SK-N-SH (cell line): ENCODE results near the gene DOCK3. TPM values are rescaled to one million over a fixed set of nuclear protein-coding genes. Genes with fewer than 3 reads are reported as not detected.

Source experiments
- CTCF ChIA-PET: fragments of 300-600, 350-600 bp; formaldehyde crosslinking; extraction: SDS; loops from one replicate; lab custom pipeline; 2021; lab: Yijun Ruan, JAX
- POLR2A ChIA-PET: fragments of 350-600 bp; sonication (Branson Sonifier 250); formaldehyde crosslinking; extraction: SDS; loops from one replicate; lab custom pipeline; 2020; ENCODE audit warnings: antibody characterized with exemption, inconsistent platforms; lab: Yijun Ruan, JAX
- DNase-seq: peaks from one replicate; pipeline ENCODE4 v3.0.0; 2012
- H2AFZ ChIP-seq: fragments of 200-600 bp; sonication (generic); 2 replicates; pipeline ENCODE4 v1.8.1; 2016; ENCODE audit warnings: antibody characterized with exemption, mild to moderate bottlenecking, low read depth
- H3F3A ChIP-seq: fragments of 200-600 bp; sonication (generic); replicated peaks from 2 replicates; pipeline ENCODE3; 2016; ENCODE audit warnings: antibody characterized with exemption, mild to moderate bottlenecking; ENCODE audit not compliant: insufficient read depth
- H3K27ac ChIP-seq, 2 experiments: fragments of 200-500 bp in 1 of 2; fragments of 200-600 bp in 1 of 2; sonication (Bioruptor generic) in 1 of 2; sonication (generic), shearing (Covaris generic) in 1 of 2; 2 replicates each; pipeline versions ENCODE4 v1.5.1 to v1.6.1; 2014 to 2016; ENCODE audit warnings: low read depth in 2 of 2, inconsistent platforms in 1 of 2, low read length in 1 of 2, mild to moderate bottlenecking in 1 of 2, mixed read lengths in 1 of 2
- H3K27me3 ChIP-seq: fragments of 200-600 bp; sonication (generic), shearing (Covaris generic); 2 replicates; pipeline ENCODE4 v1.6.1; 2016; ENCODE audit warnings: mixed run types; ENCODE audit not compliant: insufficient read depth
- H3K36me3 ChIP-seq, 2 experiments: fragments of 200-500 bp in 1 of 2; fragments of 200-600 bp in 1 of 2; sonication (Bioruptor generic) in 1 of 2; sonication (generic) in 1 of 2; replicated peaks in 1 of 2; 2 replicates each; pipeline versions ENCODE3 to v1.5.1; 2014 to 2016; ENCODE audit warnings: low read length in 1 of 2, mild to moderate bottlenecking in 1 of 2; ENCODE audit not compliant: insufficient read depth in 2 of 2, control insufficient read depth in 1 of 2
- H3K4me1 ChIP-seq, 2 experiments: fragments of 200-500 bp in 1 of 2; fragments of 200-600 bp in 1 of 2; sonication (Bioruptor generic) in 1 of 2; sonication (generic), shearing (Covaris generic) in 1 of 2; 2 replicates each; pipeline versions ENCODE4 v1.5.1 to v1.6.1; 2014 to 2016; ENCODE audit warnings: low read depth in 1 of 2, low read length in 1 of 2, mixed run types in 1 of 2; ENCODE audit not compliant: insufficient read depth in 2 of 2, control insufficient read depth in 1 of 2
- H3K4me2 ChIP-seq: fragments of 200-600 bp; sonication (generic), shearing (Covaris generic); 2 replicates; pipeline ENCODE4 v1.6.1; 2017; ENCODE audit warnings: mixed run types
- H3K4me3 ChIP-seq, 2 experiments: fragments of 200-500 bp in 1 of 2; fragments of 200-600 bp in 1 of 2; sonication (Bioruptor generic) in 1 of 2; sonication (generic), shearing (Covaris generic) in 1 of 2; 2 replicates each; pipeline versions ENCODE4 v1.5.1 to v1.8.1; 2014 to 2016; ENCODE audit warnings: low read depth in 2 of 2, inconsistent platforms in 1 of 2, low read length in 1 of 2, mild to moderate bottlenecking in 1 of 2, mixed read lengths in 1 of 2, moderate library complexity in 1 of 2
- H3K79me2 ChIP-seq: fragments of 200-600 bp; sonication (generic); 2 replicates; pipeline ENCODE4 v1.8.1; 2017; ENCODE audit warnings: mild to moderate bottlenecking; ENCODE audit not compliant: insufficient read depth
- H3K9ac ChIP-seq: fragments of 200-600 bp; sonication (generic); 2 replicates; pipeline ENCODE4 v1.6.1; 2017; ENCODE audit warnings: mixed run types
- H3K9me2 ChIP-seq: fragments of 200-600 bp; sonication (generic); 2 replicates; pipeline ENCODE4 v1.6.1; 2017; ENCODE audit warnings: mixed run types
- H3K9me3 ChIP-seq: fragments of 200-600 bp; sonication (generic); 2 replicates; pipeline ENCODE4 v1.6.1; 2017; ENCODE audit warnings: mixed run types, mild to moderate bottlenecking, moderate library complexity
- H4K20me1 ChIP-seq: fragments of 200-600 bp; sonication (generic); 2 replicates; pipeline ENCODE4 v1.6.1; 2017; ENCODE audit warnings: mild to moderate bottlenecking, mixed run types; ENCODE audit not compliant: insufficient read depth
- EP300 ChIP-seq, 2 experiments: IDR thresholded peaks; 2 replicates each; pipeline versions ENCODE4 v1.4.0 to v1.6.1; 2012; ENCODE audit warnings: borderline replicate concordance in 1 of 2, low read depth in 1 of 2, low read length in 1 of 2
- EZH2phosphoT487 ChIP-seq: fragments of 200-600 bp; sonication (generic); IDR thresholded peaks from 2 replicates; pipeline ENCODE4 v1.6.1; 2017; ENCODE audit warnings: low read depth, mixed run types, mild to moderate bottlenecking, antibody characterized with exemption, moderate library complexity, borderline replicate concordance
- FOXJ3 ChIP-seq: sonication (generic); formaldehyde crosslinking; IDR thresholded peaks from 2 replicates; pipeline ENCODE4 v1.5.1; 2020; ENCODE audit warnings: mild to moderate bottlenecking, missing genetic modification reagents
- FOXM1 ChIP-seq: IDR thresholded peaks from 2 replicates; pipeline ENCODE4 v1.4.0; 2012; ENCODE audit warnings: low read depth, mild to moderate bottlenecking
- GABPA ChIP-seq: IDR thresholded peaks from 2 replicates; pipeline ENCODE4 v1.4.0; 2012; ENCODE audit warnings: low read depth, mild to moderate bottlenecking
- JUND ChIP-seq: IDR thresholded peaks from 2 replicates; pipeline ENCODE4 v1.4.0; 2012
- MAX ChIP-seq: IDR thresholded peaks from 2 replicates; pipeline ENCODE4 v1.4.0; 2012; ENCODE audit warnings: low read depth
- MEF2A ChIP-seq: IDR thresholded peaks from 2 replicates; pipeline ENCODE4 v1.4.0; 2012; ENCODE audit warnings: low read depth, borderline replicate concordance
- NFIC ChIP-seq: IDR thresholded peaks from 2 replicates; pipeline ENCODE4 v1.4.0; 2012; ENCODE audit warnings: borderline replicate concordance
- NRF1 ChIP-seq: IDR thresholded peaks from 2 replicates; pipeline ENCODE4 v1.6.1; 2012; ENCODE audit warnings: low read depth, mild to moderate bottlenecking, low read length
- POLR2AphosphoS5 ChIP-seq: IDR thresholded peaks from 2 replicates; pipeline ENCODE4 v1.6.1; 2012; ENCODE audit warnings: low read depth, low read length
- RAD21 ChIP-seq: IDR thresholded peaks from 2 replicates; pipeline ENCODE4 v1.6.1; 2012; ENCODE audit warnings: mild to moderate bottlenecking, low read length
- RCOR1 ChIP-seq: fragments of 150-350 bp; IDR thresholded peaks from 2 replicates; pipeline ENCODE4 v1.6.1; 2017; ENCODE audit warnings: antibody characterized with exemption, low read length
- RFX5 ChIP-seq: IDR thresholded peaks from 2 replicates; pipeline ENCODE4 v1.6.1; 2012; ENCODE audit warnings: mild to moderate bottlenecking, improper control_type of control experiment, low read length
- SIN3A ChIP-seq: IDR thresholded peaks from 2 replicates; pipeline ENCODE4 v1.6.1; 2012; ENCODE audit warnings: low read depth, mild to moderate bottlenecking, low read length, moderate library complexity, borderline replicate concordance
- TAF1 ChIP-seq: IDR thresholded peaks from 2 replicates; pipeline ENCODE4 v1.6.1; 2012; ENCODE audit warnings: low read depth, mild to moderate bottlenecking, low read length, moderate library complexity, borderline replicate concordance
- YY1 ChIP-seq: IDR thresholded peaks from 2 replicates; pipeline ENCODE4 v1.4.0; 2012; ENCODE audit warnings: low read depth, mild to moderate bottlenecking
- WGBS: methylation state at CpG from one replicate; pipeline ENCODE4 v1.1.6; 2017; ENCODE audit warnings: low lambda C conversion rate; 5-methylcytosine and 5-hydroxymethylcytosine counted together
- polyA plus RNA-seq, 3 experiments: library from polyadenylated mRNA; depleted of rRNA; stranded (reverse); fragments of >200 nt; gene quantifications; 2 replicates each; pipeline ENCODE4 v1.2.3, GENCODE V29; 2012

The DOCK3 gene
- polyA plus RNA-seq, 1 of the 3 experiments (the other 2 are of a cell fraction): 0.05 TPM

- Histone ChIP-seq H4K20me1 (no peaks in the 10 kb centered on the region), H3K4me1 (no peaks in the 10 kb centered on the region), H3K9me2 (no peaks in the 10 kb centered on the region), H3K4me2 (no peak overlapping the region), H3F3A (no peaks in the 10 kb centered on the region), H3K27me3 (no peaks in the 10 kb centered on the region), H3K36me3 (no peaks in the 10 kb centered on the region), H3K27ac (no peak overlapping the region), H3K9ac (no peak overlapping the region), H3K9me3 (no peaks in the 10 kb centered on the region), H2AFZ (no peak overlapping the region), H3K4me3 (no peak overlapping the region), H3K79me2 (no peaks in the 10 kb centered on the region)
- 2% methylated on average over 2 of the region's 2 CpGs for WGBS
- TF ChIP-seq RAD21 (no peak), YY1 (no peak), FOXJ3 (CRISPR knock-in tag) (no peak), SIN3A (no peak)
- ChIA-PET CTCF (no interaction called here), POLR2A (no interaction called here)
- no peak for DNase-seq
These were observed 466.8 kb downstream of the DOCK3 start for GRCh38 chr3:51141573-51141972.

GRCh38 chr3:51145811-51146585 is 471.3 kb downstream of the DOCK3 start:
- TF ChIP-seq MAX: no peak
- no peak for TF ChIP-seq RFX5
- TF ChIP-seq EZH2phosphoT487: no peak
- TF ChIP-seq NFIC: no peak
- TF ChIP-seq FOXM1: no peak
- no peak for TF ChIP-seq GABPA
- TF ChIP-seq POLR2AphosphoS5: no peak
- no peak for TF ChIP-seq EP300 (IDR thresholded peaks at IDR 0.05; ENCODE audit: borderline replicate concordance in 1 of 2, low read depth in 1 of 2, low read length in 1 of 2)
- TF ChIP-seq TAF1: no peak
- no peak for TF ChIP-seq RCOR1
- TF ChIP-seq MEF2A: no peak
- TF ChIP-seq NRF1: no peak
- no peak for TF ChIP-seq JUND
- Histone ChIP-seq H3K27me3 (no peaks in the 10 kb centered on the region), H3K4me3 (no peak overlapping the region), H3K9me2 (no peaks in the 10 kb centered on the region), H3K36me3 (no peaks in the 10 kb centered on the region), H4K20me1 (no peaks in the 10 kb centered on the region), H2AFZ (no peak overlapping the region), H3K4me2 (no peak overlapping the region), H3K27ac (no peak overlapping the region), H3K79me2 (no peaks in the 10 kb centered on the region), H3K9me3 (no peaks in the 10 kb centered on the region), H3K4me1 (no peaks in the 10 kb centered on the region), H3K9ac (no peak overlapping the region), H3F3A (no peaks in the 10 kb centered on the region)
- 41% methylated on average over 8 of the region's 8 CpGs for WGBS
- CTCF ChIA-PET: no interaction called here
- POLR2A ChIA-PET: no interaction called here
- no peak for DNase-seq
